ENCODE data around the gene SPRR2D.

Gene SPRR2D

GRCh38 chr1:153040950-153041631 is at the start of gene SPRR2D:
TSS of gene SPRR2D (minus strand) at chr1:153041120. CDS start at chr1:153040346, 774 bp downstream.
- no peak within 1 kb of the TSS for H3K4me2 ChIP-seq (ENCODE audit: low read length)
- H2AFZ ChIP-seq: no peak within 1 kb of the TSS
- no peaks in the 10 kb centered on the region for H3K4me1 ChIP-seq
- no peaks in the 10 kb centered on the region for H3K79me2 ChIP-seq
- no peak within 1 kb of the TSS for H3K4me3 ChIP-seq (ENCODE audit: low read depth, low read length)
- H3K9me3 ChIP-seq (ENCODE audit: control insufficient read depth, low read length): no peaks in the 10 kb centered on the region
- H3K27me3 ChIP-seq (ENCODE audit: control insufficient read depth, insufficient read depth, low read length): no peaks in the 10 kb centered on the region
- no peak within 1 kb of the TSS for H3K27ac ChIP-seq
- no peak within 1 kb of the TSS for H3K9ac ChIP-seq
- no peaks in the 10 kb centered on the region for H3K36me3 ChIP-seq (ENCODE audit: control insufficient read depth, insufficient read depth, low read length)
- no peak for TF ChIP-seq CTCF (IDR thresholded peaks at IDR 0.05)

- Histone ChIP-seq H3K4me3 (ENCODE audit: low read depth, low read length) (no peak overlapping the region), H3K27me3 (ENCODE audit: control insufficient read depth, insufficient read depth, low read length) (no peaks in the 10 kb centered on the region), H3K27ac (no peak overlapping the region), H2AFZ (no peak overlapping the region), H3K9me3 (ENCODE audit: control insufficient read depth, low read length) (no peaks in the 10 kb centered on the region), H3K9ac (no peak overlapping the region), H3K4me2 (ENCODE audit: low read length) (no peak overlapping the region), H3K4me1 (no peaks in the 10 kb centered on the region), H3K36me3 (ENCODE audit: control insufficient read depth, insufficient read depth, low read length) (no peaks in the 10 kb centered on the region), H3K79me2 (no peaks in the 10 kb centered on the region)
- TF ChIP-seq CTCF (IDR thresholded peaks at IDR 0.05): no peak
These were observed 46.7 kb upstream of the SPRR2D start for GRCh38 chr1:153087652-153088051.

- no peak overlapping the region for H3K4me2 ChIP-seq (ENCODE audit: low read length)
- no peak overlapping the region for H3K27ac ChIP-seq
- no peaks in the 10 kb centered on the region for H3K27me3 ChIP-seq (ENCODE audit: control insufficient read depth, insufficient read depth, low read length)
- TF ChIP-seq CTCF (IDR thresholded peaks at IDR 0.05): no peak
- H2AFZ ChIP-seq: no peak overlapping the region
- H3K4me3 ChIP-seq (ENCODE audit: low read depth, low read length): no peak overlapping the region
- H3K9ac ChIP-seq: no peak overlapping the region
- H3K36me3 ChIP-seq (ENCODE audit: control insufficient read depth, insufficient read depth, low read length): no peaks in the 10 kb centered on the region
- H3K4me1 ChIP-seq: no peaks in the 10 kb centered on the region
- no peaks in the 10 kb centered on the region for H3K79me2 ChIP-seq
- H3K9me3 ChIP-seq (ENCODE audit: control insufficient read depth, low read length): no peaks in the 10 kb centered on the region
These were observed 40.8 kb upstream of the SPRR2D start for GRCh38 chr1:153081736-153082135.

- Histone ChIP-seq H3K27ac (no peak overlapping the region), H3K4me1 (no peaks in the 10 kb centered on the region), H3K4me2 (ENCODE audit: low read length) (no peak overlapping the region), H3K79me2 (no peaks in the 10 kb centered on the region), H3K9ac (no peak overlapping the region), H3K27me3 (ENCODE audit: control insufficient read depth, insufficient read depth, low read length) (no peaks in the 10 kb centered on the region), H3K4me3 (ENCODE audit: low read depth, low read length) (no peak overlapping the region), H2AFZ (no peak overlapping the region), H3K9me3 (ENCODE audit: control insufficient read depth, low read length) (no peaks in the 10 kb centered on the region), H3K36me3 (ENCODE audit: control insufficient read depth, insufficient read depth, low read length) (no peaks in the 10 kb centered on the region)
- no peak for TF ChIP-seq CTCF (IDR thresholded peaks at IDR 0.05)
These were observed 32.1 kb upstream of the SPRR2D start for GRCh38 chr1:153072806-153073726.
